DOHH2 (cell line): ENCODE measurements around the gene CAMTA1.

ENCODE experiments used
- H3F3A ChIP-seq: fragments of 200-600 bp; sonication (generic), shearing (Covaris generic); 2 replicates; pipeline ENCODE4 v1.6.0; 2016; ENCODE audit warnings: antibody characterized with exemption, mild to moderate bottlenecking; ENCODE audit not compliant: control insufficient read depth, insufficient read depth
- H3K27ac ChIP-seq: fragments of 200-600 bp; sonication (generic); 2 replicates; pipeline ENCODE4 v1.5.1; 2014; ENCODE audit warnings: low read depth, mild to moderate bottlenecking, low read length, moderate library complexity
- H3K27me3 ChIP-seq: fragments of 200-600 bp; sonication (generic); 2 replicates; pipeline ENCODE4 v1.6.1; 2014; ENCODE audit warnings: mild to moderate bottlenecking, low read length, mixed read lengths; ENCODE audit not compliant: control insufficient read depth
- H3K36me3 ChIP-seq: fragments of 200-600 bp; sonication (generic); 2 replicates; pipeline ENCODE4 v1.6.1; 2014; ENCODE audit warnings: mild to moderate bottlenecking, low read length, moderate library complexity, mixed read lengths; ENCODE audit not compliant: control insufficient read depth
- H3K4me1 ChIP-seq: fragments of 200-600 bp; sonication (generic); 2 replicates; pipeline ENCODE4 v1.6.1; 2014; ENCODE audit warnings: mild to moderate bottlenecking, low read length, mixed read lengths; ENCODE audit not compliant: control insufficient read depth
- H3K4me2 ChIP-seq: fragments of 200-600 bp; sonication (generic); 2 replicates; pipeline ENCODE4 v1.6.0; 2014; ENCODE audit warnings: mild to moderate bottlenecking, low read length, moderate library complexity
- H3K4me3 ChIP-seq: fragments of 200-600 bp; sonication (generic); 2 replicates; pipeline ENCODE4 v1.5.1; 2014; ENCODE audit warnings: mild to moderate bottlenecking, low read length, mixed read lengths
- H3K79me2 ChIP-seq: fragments of 200-600 bp; sonication (generic); 2 replicates; pipeline ENCODE4 v1.6.1; 2014; ENCODE audit warnings: mild to moderate bottlenecking, low read length, mixed read lengths; ENCODE audit not compliant: control insufficient read depth
- H3K9me2 ChIP-seq: fragments of 200-600 bp; sonication (generic); replicated peaks from 2 replicates; pipeline ENCODE4 v1.6.1; 2014; ENCODE audit warnings: mild to moderate bottlenecking, low read length, mixed read lengths; ENCODE audit not compliant: control insufficient read depth
- H3K9me3 ChIP-seq: fragments of 200-600 bp; sonication (generic); 2 replicates; pipeline ENCODE4 v1.6.1; 2014; ENCODE audit warnings: antibody characterized with exemption, low read length, mixed read lengths; ENCODE audit not compliant: control insufficient read depth, insufficient read depth
- H4K20me1 ChIP-seq: fragments of 200-600 bp; sonication (generic); 2 replicates; pipeline ENCODE4 v1.6.0; 2014; ENCODE audit warnings: low read depth, mild to moderate bottlenecking, antibody characterized with exemption, low read length, moderate library complexity; ENCODE audit not compliant: control insufficient read depth, insufficient read depth
- CTCF ChIP-seq: fragments of 200-600 bp; sonication (generic); IDR thresholded peaks from one replicate; pipeline ENCODE4 v1.5.1; 2014; ENCODE audit warnings: antibody characterized with exemption, mild to moderate bottlenecking, low read depth, low read length; ENCODE audit not compliant: poor library complexity, severe bottlenecking
- EZH2phosphoT487 ChIP-seq: fragments of 200-600 bp; sonication (generic); IDR thresholded peaks from 2 replicates; pipeline ENCODE4 v1.6.1; 2017; ENCODE audit warnings: borderline replicate concordance, mild to moderate bottlenecking, antibody characterized with exemption, low read length, moderate library complexity, mixed read lengths

CAMTA1 gene

DNA sequence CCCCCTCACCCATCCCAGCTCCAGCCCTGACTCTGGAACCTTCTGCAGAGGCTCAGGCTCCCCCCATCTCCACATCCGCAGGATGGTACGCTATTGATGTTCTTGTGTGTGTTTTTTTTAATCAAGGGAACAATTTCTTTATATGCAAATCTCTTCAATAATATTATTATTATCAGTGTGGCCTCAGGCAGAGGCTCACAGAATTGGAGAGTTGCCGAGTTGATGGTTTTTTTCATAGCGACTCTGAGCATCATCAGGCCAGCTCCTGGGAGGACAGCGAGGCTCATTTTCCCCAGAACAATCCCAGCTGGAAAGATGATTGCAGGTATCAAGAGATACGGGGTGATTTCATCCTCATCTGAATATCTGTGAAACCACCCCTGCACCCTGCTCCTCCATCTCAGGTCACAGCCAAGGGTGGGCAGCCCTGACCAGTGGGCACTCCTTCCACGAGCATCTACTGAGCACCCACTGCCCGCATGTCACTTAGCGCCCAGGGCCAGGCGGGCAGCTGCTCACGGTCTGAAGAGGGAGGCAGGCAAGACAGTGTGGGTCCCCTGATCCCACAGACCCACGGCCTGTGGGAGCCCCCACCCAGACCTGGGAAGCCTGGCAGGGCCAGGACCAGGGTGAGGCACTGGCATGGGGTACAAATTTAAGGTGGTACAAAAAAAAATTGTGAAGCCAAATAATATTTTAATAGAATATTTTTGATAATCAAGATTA lies 740.2 kb downstream of the CAMTA1 start:
- Histone ChIP-seq H3K27ac (no peak overlapping the region), H3K79me2 (no peaks in the 10 kb centered on the region), H3K27me3 (no peaks in the 10 kb centered on the region), H3K4me1 (no peaks in the 10 kb centered on the region), H3K9me2 (no peaks in the 10 kb centered on the region), H3K36me3 (no peaks in the 10 kb centered on the region), H3F3A (no peaks in the 10 kb centered on the region), H4K20me1 (no peaks in the 10 kb centered on the region), H3K9me3 (no peaks in the 10 kb centered on the region), H3K4me3 (no peak overlapping the region), H3K4me2 (no peak overlapping the region)
- TF ChIP-seq EZH2phosphoT487, result no peak
- TF ChIP-seq CTCF, result no peak

- TF ChIP-seq EZH2phosphoT487 (no peak), CTCF (no peak)
- Histone ChIP-seq H3F3A (no peaks in the 10 kb centered on the region), H3K4me3 (no peak overlapping the region), H3K4me2 (no peak overlapping the region), H3K9me3 (no peaks in the 10 kb centered on the region), H3K36me3 (no peaks in the 10 kb centered on the region), H3K9me2 (no peaks in the 10 kb centered on the region), H3K27ac (no peak overlapping the region), H3K79me2 (no peaks in the 10 kb centered on the region), H3K4me1 (no peaks in the 10 kb centered on the region), H3K27me3 (no peaks in the 10 kb centered on the region), H4K20me1 (no peaks in the 10 kb centered on the region)
Measured at GRCh38 chr1:7526196-7526866, 741.1 kb downstream of the CAMTA1 start.

DNA sequence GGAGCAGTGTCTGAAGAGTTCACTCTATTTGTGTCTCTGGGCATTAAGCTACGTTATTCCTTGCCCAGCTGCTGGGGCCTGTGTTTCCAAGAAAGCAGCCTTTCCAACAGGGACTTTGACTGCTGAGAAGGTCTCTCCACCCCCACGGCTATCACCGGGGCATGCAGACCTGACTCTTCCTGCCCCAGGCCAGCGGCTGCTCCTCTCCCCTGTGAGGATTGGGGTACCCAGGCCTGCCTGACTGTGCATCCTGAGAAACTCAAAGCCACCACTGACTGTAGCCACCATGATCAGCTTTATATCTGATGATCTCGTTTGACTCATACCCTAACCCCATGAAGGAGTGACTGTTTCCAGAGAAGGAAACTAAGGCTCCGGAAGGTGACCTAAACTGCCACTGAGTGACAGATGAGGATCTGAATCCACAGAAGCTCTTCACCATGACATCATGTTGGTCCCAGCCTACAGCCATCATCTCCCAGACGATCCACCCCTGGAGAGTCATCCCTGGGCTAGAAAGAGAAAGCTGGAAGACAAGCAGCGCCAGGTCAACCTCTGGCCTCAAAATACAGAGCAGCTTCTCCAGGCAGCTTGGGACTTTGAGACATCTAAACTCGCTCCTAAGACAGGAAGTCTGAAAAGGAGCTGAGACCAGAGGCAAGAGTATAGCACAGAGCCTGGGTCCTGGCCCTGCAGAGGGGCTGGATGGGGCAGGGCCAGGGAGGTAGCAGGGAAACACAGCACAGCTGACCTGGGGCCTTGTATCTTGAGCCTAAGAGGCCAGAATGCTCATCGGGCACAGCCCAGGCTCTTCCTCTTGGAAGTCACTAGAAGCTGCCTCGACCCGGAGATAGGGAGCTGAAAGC lies 741.8 kb downstream of the CAMTA1 start:
- TF ChIP-seq EZH2phosphoT487 (no peak), CTCF (no peak)
- H3K4me1 ChIP-seq, result no peaks in the 10 kb centered on the region
- H3K9me2 ChIP-seq, result no peaks in the 10 kb centered on the region
- H3K4me3 ChIP-seq, result no peak overlapping the region
- no peaks in the 10 kb centered on the region for H4K20me1 ChIP-seq
- H3F3A ChIP-seq, result no peaks in the 10 kb centered on the region
- H3K4me2 ChIP-seq, result no peak overlapping the region
- no peaks in the 10 kb centered on the region for H3K36me3 ChIP-seq
- no peaks in the 10 kb centered on the region for H3K9me3 ChIP-seq
- no peaks in the 10 kb centered on the region for H3K79me2 ChIP-seq
- H3K27ac ChIP-seq, result no peak overlapping the region
- no peaks in the 10 kb centered on the region for H3K27me3 ChIP-seq
